Psoas muscle (tissue), 8 donors: Measurements from ENCODE around the gene UGT3A2. TPM values are rescaled to one million over a fixed set of nuclear protein-coding genes. Genes with fewer than 3 reads are reported as not detected.
A peak's percentile ranks its signal among the peaks of the same experiment; 100 is the strongest.

Experiments
- ATAC-seq, 4 donors: fragments of 200-7000 bp; cut with Tn5 transposase; one replicate each; pipeline ENCODE4 v1.9.1; 2020; ENCODE audit warnings: moderate library complexity in 3 of 4, mild to moderate bottlenecking in 2 of 4
- DNase-seq, 2 donors: peaks; one replicate each; pipeline ENCODE4 v3.0.0-alpha.2; 2020
- H3K27ac ChIP-seq: fragments of 200-600 bp; one replicate; pipeline ENCODE4 v1.8.0; 2022
- H3K27me3 ChIP-seq, 3 donors: fragments of 200-600 bp in 1 of 3; one replicate each; pipeline versions ENCODE4 v1.6.1 to v1.8.0; 2013 to 2022; ENCODE audit warnings: low read length in 2 of 3, mild to moderate bottlenecking in 2 of 3, moderate library complexity in 1 of 3; ENCODE audit not compliant: insufficient read depth in 3 of 3
- H3K36me3 ChIP-seq, 2 donors: fragments of 200-600 bp in 1 of 2; one replicate each; pipeline versions ENCODE4 v1.6.1 to v1.8.0; 2013 to 2022; ENCODE audit warnings: low read depth in 1 of 2, mild to moderate bottlenecking in 1 of 2, moderate library complexity in 1 of 2; ENCODE audit not compliant: insufficient read depth in 1 of 2
- H3K4me1 ChIP-seq: fragments of 200-600 bp; one replicate; pipeline ENCODE4 v1.8.0; 2022
- H3K4me3 ChIP-seq: fragments of 200-600 bp; one replicate; pipeline ENCODE4 v1.8.0; 2022; ENCODE audit warnings: mild to moderate bottlenecking
- H3K9me3 ChIP-seq: fragments of 200-600 bp; one replicate; pipeline ENCODE4 v1.8.0; 2022
- CTCF ChIP-seq: fragments of 200-600 bp; IDR thresholded peaks from one replicate; pipeline ENCODE4 v1.8.0; 2022; ENCODE audit warnings: antibody characterized with exemption
- WGBS, 3 donors: extraction: QIAGEN DNeasy Blood & Tissue Kit; methylation state at CpG; one replicate each; pipeline versions ENCODE4 v1.1.6 to v1.1.7; 2013; 5-methylcytosine and 5-hydroxymethylcytosine counted together
- intact Hi-C, 2 donors: fragments of 100-400 bp; cut with DNase I; formaldehyde crosslinking; loops; one replicate each; pipeline versions ENCODE4 v1.11.0 to v1.14.2; 2022
- polyA plus RNA-seq, 3 donors: library from polyadenylated mRNA; stranded (reverse); fragments of 200-250 nt; gene quantifications; one replicate each; pipeline ENCODE4 v1.2.3, GENCODE V29; 2013
- total RNA-seq, 4 donors: library from RNA; stranded (reverse); fragmentation: NEBNext Ultra II Directional in 2 of 4; extraction: Animal tissue kit (Norgen Biotek cat#: 25700) in 2 of 4; gene quantifications; one replicate each; pipeline versions ENCODE4 v1.2.1 to v1.2.4, GENCODE V29; 2021 to 2023
- donor health status: healthy with polysubstance abuse.
- donor health status: DM: no; HTN: no; CAD: no; lungs with moderate emphysema.
- donor health status: Bipolar disorder and iron deficiency.
- donor health status: healthy.
- donor health status: DM: yes; HTN: yes; CAD: no.
- donor health status: DM: no; HTN: no; CAD: no.
- donor health status: DM: no; HTN: no; CAD: no.
- donor health status: DM: yes; HTN: yes; CAD: no.

UGT3A2 gene
- total and polyA plus RNA-seq, 7 donors, result not detected

GRCh38 chr5:36047384-36048160 is 19.1 kb downstream of the UGT3A2 start:
- WGBS, 3 donors, result 73 to 78% (median 78%) methylated on average over 3 of the region's 3 CpGs
- Histone ChIP-seq H3K36me3 (no peaks in the 10 kb centered on the region), H3K27ac (no peak overlapping the region), H3K4me1 (no peaks in the 10 kb centered on the region), H3K9me3 (no peaks in the 10 kb centered on the region), H3K4me3 (no peak overlapping the region), H3K27me3 (no peaks in the 10 kb centered on the region)
- TF ChIP-seq CTCF, result no peak
- no peak for ATAC-seq
- DNase-seq, result no peak
- intact Hi-C loops, result no loop called here

GRCh38 chr5:36045895-36046294 is 20.8 kb downstream of the UGT3A2 start:
- Histone ChIP-seq H3K9me3 (no peaks in the 10 kb centered on the region), H3K27me3 (no peaks in the 10 kb centered on the region), H3K4me3 (no peak overlapping the region), H3K36me3 (no peaks in the 10 kb centered on the region), H3K4me1 (peaks cover 4% of the 10 kb centered on the region), H3K27ac (no peak overlapping the region)
- DNase-seq (no peak), ATAC-seq (no peak)
- 83 to 91% (median 85%) methylated on average over 3 of the region's 3 CpGs for WGBS, 3 donors
- no peak for TF ChIP-seq CTCF
- intact Hi-C loops, result no loop called here

GRCh38 chr5:36041537-36041845 is 25.2 kb downstream of the UGT3A2 start:
- no peak overlapping the region for H3K27ac ChIP-seq
- TF ChIP-seq CTCF, result peak; percentile 47
- H3K4me1 ChIP-seq, result peaks cover 8% of the 10 kb centered on the region
- H3K36me3 ChIP-seq, result no peaks in the 10 kb centered on the region
- no peak overlapping the region for H3K4me3 ChIP-seq
- intact Hi-C loops, result loop anchor here (2.0 kb wide), 1 partner anchor 79 kb away; no protein-coding TSS in a partner anchor
- ATAC-seq (peak in 3 of 4 donors; percentile 66 to 76 (median 72)), DNase-seq (no peak)
- no peaks in the 10 kb centered on the region for H3K27me3 ChIP-seq
- H3K9me3 ChIP-seq, result no peaks in the 10 kb centered on the region

- DNase-seq (no peak), ATAC-seq (peak; percentile 48 to 75 (median 66))
- no peak overlapping the region for H3K27ac ChIP-seq
- H3K4me3 ChIP-seq, result no peak overlapping the region
- H3K36me3 ChIP-seq, result no peaks in the 10 kb centered on the region
- TF ChIP-seq CTCF, result no peak
- H3K9me3 ChIP-seq, result no peaks in the 10 kb centered on the region
- intact Hi-C loops, result loop anchor here (2.0 kb wide), 1 partner anchor 78 kb away; no protein-coding TSS in a partner anchor
- H3K27me3 ChIP-seq, result no peaks in the 10 kb centered on the region
- WGBS, 3 donors, result 31 to 51% (median 33%) methylated on average over 3 of the region's 3 CpGs
- peaks cover 8% of the 10 kb centered on the region for H3K4me1 ChIP-seq
Observed at GRCh38 chr5:36040651-36041536, 25.8 kb downstream of the UGT3A2 start.
